ENCODE data around the gene SFXN5. TPM values are rescaled to one million over a fixed set of nuclear protein-coding genes. Genes with fewer than 3 reads are reported as not detected.

SFXN5 gene
- total RNA-seq, 2 donors from 2014 or later: 27.3 to 32.4 TPM

- no peak overlapping the region for H3K27ac Mint-ChIP-seq
Observed at GRCh38 chr2:73089270-73090030, 17.9 kb upstream of the SFXN5 start.

DNA sequence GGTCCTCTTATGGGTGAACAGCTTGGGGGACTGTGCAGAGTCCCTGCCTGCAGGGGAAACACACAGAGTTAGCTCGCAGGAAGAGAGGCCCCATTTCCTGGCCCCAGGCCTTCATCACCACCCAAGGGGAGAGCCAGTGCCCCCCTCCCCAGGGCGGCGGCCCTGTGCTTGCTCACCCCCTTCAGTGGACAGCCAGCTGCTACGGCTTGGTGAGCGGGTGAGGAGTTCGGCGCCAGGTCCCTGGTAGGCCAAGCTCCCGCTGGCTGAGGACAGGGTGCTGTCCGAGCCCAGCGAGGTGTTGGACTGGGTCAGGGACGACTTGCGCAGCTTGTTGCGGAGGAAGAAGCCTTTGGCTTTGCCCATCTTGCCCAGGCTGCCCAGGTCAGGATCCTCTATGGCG lies 17.2 kb upstream of the SFXN5 start:
- H3K27ac Mint-ChIP-seq: no peak overlapping the region
- peaks cover 7% of the 10 kb centered on the region in 2 donors for H3K4me1 Mint-ChIP-seq (ENCODE audit: low read depth in 2 of 2)
- no peaks in the 10 kb centered on the region for H3K27me3 Mint-ChIP-seq
- no peaks in the 10 kb centered on the region for H3K9me3 Mint-ChIP-seq
- no peak for ATAC-seq
- no peak for DNase-seq (ENCODE audit: low spot score)
- no peak overlapping the region for H3K4me3 Mint-ChIP-seq
- H3K36me3 Mint-ChIP-seq: no peaks in the 10 kb centered on the region

More at GRCh38 chr2:73089270-73090030, 17.9 kb upstream of the SFXN5 start:
- no peak for DNase-seq (ENCODE audit: low spot score)
- no peaks in the 10 kb centered on the region for H3K9me3 Mint-ChIP-seq
- ATAC-seq: no peak
- no peaks in the 10 kb centered on the region for H3K27me3 Mint-ChIP-seq
- H3K4me1 Mint-ChIP-seq (ENCODE audit: low read depth in 2 of 2): peaks cover 7% of the 10 kb centered on the region in 2 donors
- no peaks in the 10 kb centered on the region for H3K36me3 Mint-ChIP-seq
- H3K4me3 Mint-ChIP-seq: no peak overlapping the region

DNA sequence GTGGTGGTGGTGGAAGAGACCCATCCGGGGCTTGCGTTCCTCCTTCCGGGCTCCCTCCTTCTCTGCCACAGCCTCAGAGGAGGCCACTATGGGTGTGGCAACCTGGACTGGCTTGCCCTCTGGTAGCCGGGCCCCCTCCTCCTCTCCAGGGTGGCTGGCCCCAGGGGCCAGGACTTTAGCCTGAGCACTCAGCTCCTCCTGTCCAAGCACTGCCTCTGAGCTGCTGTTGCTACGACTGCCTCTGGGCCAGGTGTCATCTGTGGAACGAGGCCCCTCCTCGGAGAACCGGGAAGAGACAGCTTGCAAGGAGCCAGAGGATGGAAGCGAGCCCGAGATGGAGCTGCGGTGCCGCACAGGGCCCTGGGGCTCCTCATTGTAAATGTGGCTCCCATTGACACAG lies 16.7 kb upstream of the SFXN5 start:
- Mint-ChIP-seq H3K27me3 (no peaks in the 10 kb centered on the region), H3K27ac (no peak overlapping the region), H3K9me3 (no peaks in the 10 kb centered on the region), H3K4me1 (ENCODE audit: low read depth in 2 of 2) (peaks cover 7% of the 10 kb centered on the region in 2 donors), H3K36me3 (no peaks in the 10 kb centered on the region), H3K4me3 (no peak overlapping the region)
- DNase-seq (ENCODE audit: low spot score) (no peak), ATAC-seq (no peak)

DNA sequence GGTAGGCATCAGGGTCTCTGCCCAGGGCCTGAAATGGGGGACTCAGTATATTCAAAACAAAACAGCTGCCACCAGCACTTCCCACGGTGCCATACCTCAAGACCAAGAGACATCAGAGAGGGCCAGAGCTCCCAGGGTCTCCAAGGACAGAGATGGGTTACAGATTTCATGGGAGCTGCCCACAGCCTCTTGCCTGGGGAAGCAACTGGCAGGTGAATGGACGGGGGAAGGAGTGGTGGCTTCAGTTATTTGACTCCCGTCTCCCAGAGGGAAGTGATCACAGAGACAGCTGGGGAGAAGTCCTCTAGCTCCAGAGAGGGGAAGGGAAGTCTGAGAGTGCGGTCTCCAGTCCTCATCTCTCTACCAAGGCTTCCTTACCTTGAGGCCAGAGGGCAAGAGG lies 15.8 kb upstream of the SFXN5 start:
- H3K4me1 Mint-ChIP-seq (ENCODE audit: low read depth in 2 of 2): peaks cover 7% of the 10 kb centered on the region in 2 donors
- ATAC-seq: no peak
- H3K27ac Mint-ChIP-seq: no peak overlapping the region
- no peak overlapping the region for H3K4me3 Mint-ChIP-seq
- no peaks in the 10 kb centered on the region for H3K27me3 Mint-ChIP-seq
- no peaks in the 10 kb centered on the region for H3K9me3 Mint-ChIP-seq
- no peak for DNase-seq (ENCODE audit: low spot score)
- no peaks in the 10 kb centered on the region for H3K36me3 Mint-ChIP-seq

- peak; percentile 78 to 86 for ATAC-seq
- H3K4me3 Mint-ChIP-seq: no peak overlapping the region
- H3K4me1 Mint-ChIP-seq (ENCODE audit: low read depth in 2 of 2): peaks cover 7% of the 10 kb centered on the region in 2 donors
- H3K27me3 Mint-ChIP-seq: no peaks in the 10 kb centered on the region
- peak overlapping the region in 1 of 2 donors; percentile 42 for H3K27ac Mint-ChIP-seq
- DNase-seq (ENCODE audit: low spot score): peak; percentile 81
- no peaks in the 10 kb centered on the region for H3K36me3 Mint-ChIP-seq
- H3K9me3 Mint-ChIP-seq: no peaks in the 10 kb centered on the region
Observed at GRCh38 chr2:73085691-73086090, 14.2 kb upstream of the SFXN5 start.

GRCh38 chr2:73084971-73085370 lies 13.5 kb upstream of the SFXN5 start:
- Mint-ChIP-seq H3K9me3 (no peaks in the 10 kb centered on the region), H3K27ac (no peak overlapping the region), H3K36me3 (no peaks in the 10 kb centered on the region), H3K4me1 (ENCODE audit: low read depth in 2 of 2) (peaks cover 7% of the 10 kb centered on the region in 2 donors), H3K27me3 (no peaks in the 10 kb centered on the region), H3K4me3 (no peak overlapping the region)
- ATAC-seq (no peak), DNase-seq (ENCODE audit: low spot score) (no peak)

DNA sequence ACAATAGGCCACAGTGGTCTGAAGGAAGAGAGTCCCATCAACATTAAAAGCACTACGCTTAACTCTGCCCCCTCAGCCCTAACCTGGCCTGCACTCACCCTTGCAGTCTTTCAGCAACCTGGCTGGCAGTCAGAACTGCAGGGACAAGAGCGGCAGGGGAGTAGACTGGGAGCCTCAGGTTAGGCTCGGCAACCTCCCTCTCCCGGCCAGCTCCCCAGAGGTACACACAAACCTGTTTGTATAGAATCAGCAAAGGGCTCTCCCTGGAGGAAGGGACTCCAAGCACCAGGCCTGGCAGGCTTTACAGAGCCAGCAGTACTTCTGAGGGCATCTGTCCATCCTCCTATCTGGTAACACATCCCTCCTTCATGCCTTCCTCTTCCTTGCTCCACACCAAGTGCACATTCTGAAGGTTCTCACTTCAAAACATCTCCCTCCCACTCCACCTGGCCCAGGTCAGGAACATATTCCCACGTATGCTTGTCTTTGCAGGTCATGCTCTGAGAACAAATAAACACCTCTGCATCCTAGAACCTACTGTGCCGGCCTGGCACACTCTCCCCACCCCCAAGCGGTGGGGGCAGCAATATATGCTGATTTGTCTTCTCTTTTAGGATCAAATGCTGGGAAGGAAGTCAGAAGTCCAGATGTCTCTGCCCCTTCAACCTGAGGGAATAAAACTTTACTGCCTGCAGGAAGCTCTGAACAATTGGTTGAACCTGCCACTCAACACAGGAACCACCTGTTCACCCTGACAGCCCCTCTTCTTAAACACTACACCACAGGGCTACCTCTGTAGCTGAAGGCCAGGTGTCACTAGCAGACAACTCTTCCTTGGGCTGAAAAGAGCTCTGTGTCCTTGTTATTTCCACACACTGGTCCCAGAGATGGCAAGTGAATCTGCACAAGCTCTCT lies 12.6 kb upstream of the SFXN5 start:
- H3K27me3 Mint-ChIP-seq: no peaks in the 10 kb centered on the region
- peaks cover 7 to 8% of the 10 kb centered on the region in 2 donors for H3K4me1 Mint-ChIP-seq (ENCODE audit: low read depth in 2 of 2)
- no peaks in the 10 kb centered on the region for H3K36me3 Mint-ChIP-seq
- no peak overlapping the region for H3K27ac Mint-ChIP-seq
- H3K4me3 Mint-ChIP-seq: no peak overlapping the region
- ATAC-seq: no peak
- H3K9me3 Mint-ChIP-seq: no peaks in the 10 kb centered on the region
- DNase-seq (ENCODE audit: low spot score): no peak

DNA sequence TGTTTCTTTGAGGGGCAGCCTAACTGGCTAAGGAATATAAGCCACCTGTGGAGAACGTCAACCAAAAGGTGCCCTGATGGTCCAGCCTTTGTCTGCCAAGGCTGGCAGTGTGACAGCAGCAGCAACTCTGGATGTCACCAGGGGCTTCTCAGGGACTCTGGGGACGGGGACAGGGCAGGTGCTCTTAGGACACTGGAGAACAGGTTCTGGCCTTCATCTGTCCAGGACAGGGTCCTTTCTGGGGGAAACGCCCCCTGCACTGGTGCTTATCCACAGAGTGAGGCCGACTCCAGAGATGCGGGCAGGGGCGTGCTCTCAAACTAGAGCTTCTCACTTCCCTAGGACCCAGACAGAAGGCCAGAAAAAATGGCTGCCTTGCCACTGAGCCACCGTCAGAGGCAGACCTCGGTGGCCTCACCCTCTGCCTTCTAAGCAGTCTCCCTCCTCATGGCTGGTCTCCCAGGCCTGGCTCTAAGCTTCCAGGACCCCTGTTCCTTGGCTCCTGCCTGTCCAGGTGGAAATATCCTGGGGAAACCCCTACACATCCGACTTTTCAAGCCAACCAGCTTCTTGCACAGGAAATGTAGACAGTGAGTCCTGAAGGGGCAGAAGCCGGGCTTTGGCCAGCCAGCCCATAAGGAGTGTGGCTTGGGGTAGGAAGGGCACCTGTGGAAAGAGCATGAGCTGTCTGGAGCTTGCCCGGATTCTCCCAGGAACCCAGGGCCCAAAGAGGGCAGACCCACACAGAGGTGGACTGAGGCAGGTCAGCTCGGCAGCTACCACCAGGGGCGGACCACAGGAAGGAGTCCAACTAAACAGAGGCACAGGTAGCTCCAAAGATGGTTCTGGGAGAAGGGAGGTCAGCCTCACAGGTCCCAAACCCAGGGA lies 11.3 kb upstream of the SFXN5 start:
- Mint-ChIP-seq H3K27ac (no peak overlapping the region), H3K27me3 (no peaks in the 10 kb centered on the region), H3K4me3 (no peak overlapping the region), H3K36me3 (no peaks in the 10 kb centered on the region), H3K9me3 (no peaks in the 10 kb centered on the region), H3K4me1 (ENCODE audit: low read depth in 2 of 2) (peaks cover 7 to 9% of the 10 kb centered on the region in 2 donors)
- DNase-seq (ENCODE audit: low spot score): no peak
- no peak for ATAC-seq

DNA sequence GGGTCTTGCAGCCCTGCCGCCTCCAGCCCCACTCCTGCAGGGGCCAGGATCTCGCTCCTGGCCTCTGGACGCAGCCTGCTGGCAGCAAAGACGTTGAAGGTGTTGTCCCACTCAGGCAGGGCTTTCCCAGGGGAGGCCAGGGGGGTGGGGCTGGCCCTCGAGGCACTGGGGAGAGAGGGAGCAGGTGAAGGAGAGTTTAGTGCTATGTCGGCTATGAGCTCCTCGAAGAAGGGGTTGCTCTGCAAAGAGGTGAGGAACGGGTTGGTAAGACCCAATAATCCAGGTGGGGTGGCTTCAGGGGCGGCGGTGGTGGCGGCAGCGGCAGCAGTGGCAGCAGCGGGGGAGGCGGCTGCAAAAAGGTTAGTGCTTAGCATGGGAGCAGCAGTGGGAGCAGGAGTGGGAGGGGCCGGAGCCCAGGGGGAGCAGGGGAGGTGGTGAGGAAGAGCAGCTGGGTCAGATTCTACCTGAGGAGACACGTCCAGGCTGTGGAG lies 9.7 kb upstream of the SFXN5 start:
- DNase-seq (ENCODE audit: low spot score) (no peak), ATAC-seq (no peak)
- H3K27ac Mint-ChIP-seq: no peak overlapping the region
- H3K36me3 Mint-ChIP-seq: no peaks in the 10 kb centered on the region
- no peaks in the 10 kb centered on the region for H3K27me3 Mint-ChIP-seq
- H3K9me3 Mint-ChIP-seq: no peaks in the 10 kb centered on the region
- peaks cover 7 to 9% of the 10 kb centered on the region in 2 donors for H3K4me1 Mint-ChIP-seq (ENCODE audit: low read depth in 2 of 2)
- no peak overlapping the region for H3K4me3 Mint-ChIP-seq

DNA sequence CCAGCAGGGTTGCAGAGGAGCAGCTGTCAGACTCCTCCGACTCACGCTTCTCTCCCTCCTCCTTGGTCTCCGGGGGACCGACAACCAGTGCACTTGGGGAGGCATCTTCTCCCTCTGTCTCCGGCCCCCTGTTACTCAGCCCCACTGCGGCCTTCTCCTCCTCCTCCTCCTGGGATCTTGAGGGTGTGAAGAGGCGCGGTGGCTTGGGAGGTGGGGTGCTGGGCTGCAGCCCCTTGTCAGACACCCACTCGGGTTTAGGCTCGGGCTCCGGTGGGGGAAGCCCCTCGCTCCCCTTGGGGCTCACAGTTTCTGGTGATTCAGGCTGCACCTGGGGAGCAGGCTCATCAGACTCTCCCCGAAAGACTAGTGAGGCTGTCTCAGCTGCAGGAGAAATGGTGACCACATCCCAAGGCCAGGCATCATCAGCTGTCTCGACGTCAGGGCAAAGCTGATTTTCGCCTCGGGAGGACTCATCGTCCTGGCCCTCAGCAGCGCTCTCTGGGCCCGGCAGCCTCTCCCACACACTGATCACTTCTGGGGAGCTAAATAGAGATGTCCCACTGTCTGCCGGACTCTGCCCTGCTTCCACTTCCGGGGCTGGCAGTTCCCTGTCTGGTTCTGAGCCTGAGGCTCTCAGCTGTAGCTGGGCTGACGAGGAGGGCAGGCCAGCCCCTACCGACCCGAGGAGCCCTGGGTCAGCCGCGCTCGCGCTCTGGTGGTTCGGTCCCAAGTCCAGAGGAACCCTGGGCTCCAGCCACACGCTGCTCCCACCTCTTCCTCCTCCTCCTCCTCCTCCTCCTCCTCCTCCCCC lies 9.0 kb upstream of the SFXN5 start:
- Mint-ChIP-seq H3K9me3 (no peaks in the 10 kb centered on the region), H3K27ac (no peak overlapping the region), H3K36me3 (no peaks in the 10 kb centered on the region), H3K4me3 (no peak overlapping the region), H3K4me1 (ENCODE audit: low read depth in 2 of 2) (peaks cover 2 to 4% of the 10 kb centered on the region in 2 donors), H3K27me3 (no peaks in the 10 kb centered on the region)
- no peak for ATAC-seq
- no peak for DNase-seq (ENCODE audit: low spot score)

DNA sequence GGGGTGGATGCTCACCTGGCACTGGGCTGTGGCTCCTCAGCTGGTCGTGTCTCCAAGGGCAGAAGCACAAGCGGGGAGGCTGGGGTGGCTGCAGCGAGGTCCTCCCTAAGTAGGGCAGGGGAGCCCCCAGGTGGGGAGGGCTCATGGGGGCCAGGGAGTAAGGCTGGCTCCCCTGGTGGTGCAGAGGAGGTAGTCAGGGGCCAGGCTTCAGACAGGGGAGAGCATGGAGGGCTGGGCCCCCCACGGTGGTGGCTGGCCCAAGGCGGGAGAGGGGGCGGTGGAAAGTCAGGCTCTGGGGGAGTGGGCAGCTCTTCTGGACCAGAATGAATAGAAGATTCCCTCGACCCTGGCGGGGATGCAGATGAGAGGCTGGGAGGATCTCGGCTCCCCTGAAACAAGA lies 8.1 kb upstream of the SFXN5 start:
- Mint-ChIP-seq H3K4me3 (no peak overlapping the region), H3K4me1 (ENCODE audit: low read depth in 2 of 2) (peaks cover 0 to 3% of the 10 kb centered on the region in 2 donors), H3K27ac (no peak overlapping the region), H3K36me3 (no peaks in the 10 kb centered on the region), H3K9me3 (no peaks in the 10 kb centered on the region), H3K27me3 (no peaks in the 10 kb centered on the region)
- no peak for DNase-seq (ENCODE audit: low spot score)
- ATAC-seq: no peak

- peak; percentile 10 for DNase-seq (ENCODE audit: low spot score)
- H3K27me3 Mint-ChIP-seq: no peaks in the 10 kb centered on the region
- no peaks in the 10 kb centered on the region for H3K9me3 Mint-ChIP-seq
- no peak overlapping the region for H3K4me3 Mint-ChIP-seq
- H3K36me3 Mint-ChIP-seq: no peaks in the 10 kb centered on the region
- no peak overlapping the region for H3K27ac Mint-ChIP-seq
- ATAC-seq: no peak
- peaks cover 0 to 3% of the 10 kb centered on the region in 2 donors for H3K4me1 Mint-ChIP-seq (ENCODE audit: low read depth in 2 of 2)
Observed at GRCh38 chr2:73078457-73079411, 7.2 kb upstream of the SFXN5 start.
